Left renal cortex interstitium (tissue), 4 donors: ENCODE results near the gene EXOC6B. TPM values are rescaled to one million over a fixed set of nuclear protein-coding genes. Genes with fewer than 3 reads are reported as not detected.

ENCODE experiments used
- DNase-seq, 4 donors: peaks; one replicate each; pipeline ENCODE4 v3.0.0-alpha.2; 2013; ENCODE audit warnings: low read depth in 4 of 4, low spot score in 2 of 4, missing footprints in 1 of 4
- polyA plus RNA-seq, 4 donors: library from polyadenylated mRNA; unstranded; fragments of 120-200 nt; gene quantifications; one replicate each; pipeline ENCODE4 v1.2.1, GENCODE V29; 2013; ENCODE audit not compliant: insufficient read length in 4 of 4

The EXOC6B gene
- polyA plus RNA-seq, 4 donors: 20.7 to 23.6 (median 22.1) TPM

DNA sequence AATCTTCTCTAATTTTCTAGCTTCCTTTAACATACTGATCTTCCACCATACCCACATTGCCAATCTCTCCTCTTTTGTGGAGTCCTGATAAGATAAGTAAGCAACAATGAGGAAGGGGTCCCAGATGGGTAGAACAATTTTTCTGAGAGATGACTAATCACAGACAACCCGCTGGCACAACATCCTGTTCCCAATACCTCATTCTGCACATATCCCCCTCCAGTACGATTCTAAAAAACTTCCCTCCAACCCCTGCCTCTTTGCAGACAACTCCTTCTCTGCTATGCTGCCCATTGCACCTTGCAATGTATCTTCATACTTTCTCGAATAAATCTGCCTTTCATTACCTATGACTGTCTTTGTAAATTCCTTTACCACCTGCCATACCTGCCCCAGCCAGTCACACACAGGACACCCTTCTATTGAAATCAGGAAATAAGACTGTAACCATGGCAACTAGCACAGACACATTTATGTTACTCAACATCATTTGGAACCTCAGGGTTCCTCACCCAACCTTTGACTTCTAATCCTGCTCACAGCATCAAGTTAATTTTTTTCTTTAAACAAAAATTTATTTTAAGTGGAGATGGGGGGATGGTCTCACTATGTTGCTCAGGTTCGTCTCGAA lies 7.4 kb upstream of the EXOC6B start:
- no peak for DNase-seq

DNA sequence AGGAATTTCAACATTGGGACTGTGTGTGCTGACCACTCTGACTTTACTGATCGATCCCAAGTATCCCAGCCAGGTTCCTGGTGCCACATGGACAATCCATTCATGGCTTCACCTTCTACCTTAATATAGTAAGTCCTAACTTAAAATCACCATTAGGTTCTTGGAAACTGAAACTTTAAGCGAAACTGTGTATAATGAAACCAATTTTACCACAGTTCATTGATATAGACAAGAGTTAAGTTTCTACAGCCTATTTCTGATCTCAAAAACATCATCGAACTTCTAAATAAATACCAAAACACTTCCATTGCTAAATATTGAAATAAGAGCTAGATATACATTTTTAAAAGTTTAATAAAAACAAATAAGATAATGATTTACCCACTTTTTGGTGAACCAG lies 4.4 kb upstream of the EXOC6B start:
- DNase-seq: no peak

- no peak for DNase-seq
Observed at GRCh38 chr2:72828840-72829507, 3.1 kb upstream of the EXOC6B start.

GRCh38 chr2:72827966-72828646 lies 2.3 kb upstream of the EXOC6B start:
- DNase-seq: no peak

GRCh38 chr2:72827487-72827886 lies 1.7 kb upstream of the EXOC6B start:
- no peak for DNase-seq

- no peak for DNase-seq
Observed at GRCh38 chr2:72826156-72826477, 284 bp upstream of the EXOC6B start.

- no peak for DNase-seq
Observed at GRCh38 chr2:72824224-72824842, 1.5 kb downstream of the EXOC6B start.

DNA sequence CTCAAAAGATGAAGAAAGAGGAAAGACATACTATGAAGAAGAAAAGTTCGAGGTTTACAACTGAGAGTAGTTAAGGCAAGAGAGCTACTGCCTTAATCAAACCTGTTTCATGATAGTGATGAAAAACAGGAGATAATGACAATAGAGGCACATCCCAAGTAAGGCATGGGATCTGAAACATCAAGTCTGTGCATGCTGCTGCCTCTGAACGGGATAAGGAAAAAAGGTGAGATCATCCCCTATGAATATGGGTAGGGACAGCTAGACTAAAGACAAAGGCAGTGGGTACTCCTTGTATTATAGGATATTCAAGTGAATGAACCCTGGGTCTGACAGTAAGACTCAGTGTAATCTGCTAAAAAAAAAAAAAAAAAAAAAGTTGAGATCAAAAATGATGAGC lies 3.0 kb downstream of the EXOC6B start:
- DNase-seq: no peak

- no peak for DNase-seq
Observed at GRCh38 chr2:72821983-72822382, 3.9 kb downstream of the EXOC6B start.

DNA sequence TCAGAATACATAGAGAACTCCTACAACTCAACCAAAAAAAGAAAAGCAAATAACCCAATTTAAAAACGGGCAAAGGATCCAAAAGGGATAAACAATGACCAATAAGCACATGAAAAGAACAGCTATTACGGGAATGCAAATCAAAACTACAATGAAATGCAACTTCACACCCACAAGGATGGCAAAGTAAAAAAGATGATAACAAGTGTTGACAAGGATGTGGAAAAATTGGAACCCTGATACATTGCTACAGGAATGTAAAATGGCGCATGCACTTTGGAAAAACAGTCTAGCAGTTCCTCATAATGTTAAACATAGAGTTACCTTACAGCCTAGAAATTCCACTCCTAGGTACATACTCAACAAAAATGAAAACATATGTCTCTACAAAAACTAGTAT lies 4.7 kb downstream of the EXOC6B start:
- DNase-seq: no peak

- no peak for DNase-seq
Observed at GRCh38 chr2:72819501-72819900, 6.3 kb downstream of the EXOC6B start.

GRCh38 chr2:72815655-72816278 lies 10.1 kb downstream of the EXOC6B start:
- no peak for DNase-seq

DNA sequence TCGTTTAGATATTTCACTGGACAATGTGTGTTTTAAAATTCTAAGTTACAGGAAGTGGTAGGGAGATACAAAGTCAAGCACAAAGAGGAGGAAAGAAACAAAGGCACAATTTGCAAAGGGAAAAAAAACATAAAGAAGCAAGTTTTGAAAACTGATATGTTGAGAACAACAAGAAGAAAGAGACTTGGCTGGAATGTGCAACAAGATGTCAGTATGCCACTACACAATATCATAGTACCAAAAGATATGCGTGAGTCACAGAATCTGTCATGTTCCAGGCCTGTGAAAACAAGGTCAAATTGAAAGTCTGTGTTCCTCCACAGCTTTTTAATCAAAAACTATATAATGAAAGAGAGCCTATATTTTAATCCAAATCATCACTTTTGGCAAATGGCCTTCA lies 12.0 kb downstream of the EXOC6B start:
- DNase-seq: no peak

DNA sequence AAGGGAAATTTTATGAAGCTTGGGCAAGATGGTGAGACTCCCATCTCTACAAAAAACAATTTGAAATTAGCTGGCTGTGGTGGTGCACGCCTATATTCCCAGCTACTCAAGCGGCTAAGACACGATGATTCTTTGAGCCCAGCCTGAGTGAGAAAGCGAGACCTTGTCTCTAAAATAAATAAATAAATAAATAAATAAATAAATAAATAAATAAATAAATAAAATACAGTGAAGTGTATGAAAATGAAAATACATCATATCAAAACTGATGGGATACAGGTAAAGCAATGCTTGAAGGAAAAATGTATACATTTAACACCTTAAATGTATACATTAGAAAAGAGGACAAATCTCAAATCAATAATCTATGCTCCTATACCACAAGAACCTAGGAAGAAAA lies 15.7 kb downstream of the EXOC6B start:
- DNase-seq: no peak

DNA sequence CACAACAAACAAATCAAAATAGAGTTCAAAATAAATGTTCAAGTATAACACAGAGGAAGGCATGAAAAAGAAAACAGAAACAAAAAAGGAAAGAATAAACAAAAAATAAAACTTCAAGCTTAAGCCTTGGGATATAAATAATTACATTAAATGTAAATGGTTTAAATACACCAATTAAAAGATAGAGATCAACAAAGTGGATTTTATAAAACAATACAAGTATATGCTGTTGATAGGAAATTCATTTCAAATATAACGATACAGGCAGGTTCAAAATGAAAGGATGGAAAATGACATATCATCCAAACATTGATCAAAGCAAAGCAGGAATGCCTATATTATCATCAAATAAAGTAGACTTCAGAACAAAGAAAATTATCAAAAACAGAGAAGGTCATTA lies 16.7 kb downstream of the EXOC6B start:
- DNase-seq: no peak

- DNase-seq: no peak
Observed at GRCh38 chr2:72806280-72806945, 19.4 kb downstream of the EXOC6B start.

DNA sequence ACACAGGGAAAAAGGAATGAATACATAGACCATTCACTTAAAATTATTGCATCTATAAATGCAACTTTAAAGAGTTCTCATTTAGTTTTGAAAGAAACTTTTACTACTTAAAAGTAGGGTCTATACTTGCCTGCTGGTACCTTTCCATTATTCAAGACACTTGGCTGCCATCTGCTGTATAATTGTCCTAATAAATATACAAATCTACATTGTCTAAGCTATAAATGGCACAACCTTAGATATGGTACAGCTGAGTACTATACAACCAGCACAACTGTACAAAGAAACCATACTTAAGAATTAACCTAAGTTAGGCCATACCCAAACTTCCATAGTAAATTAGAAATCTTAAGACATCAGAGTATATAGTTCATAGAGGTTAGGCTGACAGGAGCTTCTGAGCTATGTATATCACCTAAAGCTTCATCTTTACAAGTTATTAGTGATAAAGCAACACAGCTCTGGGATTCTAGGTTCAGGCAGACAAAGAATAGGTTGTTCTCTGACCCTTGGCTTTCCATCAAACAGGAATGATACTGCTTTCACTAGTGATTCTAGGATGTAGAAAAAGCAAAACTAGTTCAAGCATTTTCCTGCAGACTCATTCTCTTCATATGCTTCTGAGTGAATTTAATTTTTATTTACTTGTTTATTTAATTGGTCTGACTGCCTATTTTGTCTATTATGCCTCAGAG lies 22.1 kb downstream of the EXOC6B start:
- DNase-seq: no peak

GRCh38 chr2:72803151-72803550 lies 22.7 kb downstream of the EXOC6B start:
- DNase-seq: no peak

DNA sequence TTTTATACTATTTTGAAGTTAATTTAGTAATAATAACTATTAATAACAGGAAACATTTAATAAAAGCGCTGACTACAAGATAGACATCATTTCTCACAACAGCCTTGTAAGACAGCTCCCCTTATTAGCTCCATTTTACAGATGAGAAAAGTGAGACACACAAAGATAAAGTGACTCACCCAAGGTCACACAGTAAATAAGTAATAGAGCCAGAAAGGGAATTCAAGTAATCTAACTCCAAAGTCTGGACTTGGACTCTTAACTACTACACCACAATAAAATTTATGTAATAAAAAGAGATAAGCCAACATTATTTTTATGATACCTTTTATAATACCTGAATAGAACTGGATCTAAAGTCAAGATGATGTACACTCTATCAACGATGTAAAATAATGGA lies 25.3 kb downstream of the EXOC6B start:
- DNase-seq: no peak

DNA sequence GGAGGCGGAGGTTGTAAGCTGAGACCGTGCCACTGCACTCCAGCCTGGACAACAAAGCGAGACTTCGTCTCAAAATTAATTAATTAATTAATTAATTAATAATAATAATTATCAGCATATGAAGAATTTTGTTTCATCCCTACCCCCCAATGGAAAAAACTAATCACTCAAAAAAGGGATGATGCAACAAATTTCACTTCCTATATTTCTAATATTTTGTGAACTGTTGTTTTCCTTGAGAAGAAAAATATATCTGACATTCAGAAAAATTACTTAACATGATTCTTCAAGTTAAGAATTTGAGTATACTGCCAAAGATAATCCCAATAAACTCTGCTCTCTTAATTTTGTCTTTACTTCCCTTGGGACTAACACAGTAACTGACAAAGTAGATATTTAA lies 28.1 kb downstream of the EXOC6B start:
- no peak for DNase-seq
